Nucleus accumbens (tissue), 56 donors: ENCODE data around the gene ANKRD34C.
"Not testable (repeated sequence)": the region's sequence is repeated elsewhere in the genome, so short reads cannot be mapped to it uniquely, and the experiment has no call there.

Experiments used
- DNase-seq, 56 donors: peaks; one replicate each; lab custom pipeline; 2025; lab: John Stamatoyannopoulos, UW

Gene ANKRD34C

GRCh38 chr15:79310985-79311900, 28.7 kb downstream of the ANKRD34C start, which contains the start of gene TMED3:
Gene TMED3 (plus strand): TSS chr15:79311112. CDS start chr15:79311250, 138 bp downstream.
- DNase-seq = peak in 52 of 56 donors; percentile 8 to 79 (median 50)

- DNase-seq = no peak
Measured at GRCh38 chr15:79311901-79312553, 29.5 kb downstream of the ANKRD34C start.

- no peak for DNase-seq
Measured at GRCh38 chr15:79314186-79314585, 31.7 kb downstream of the ANKRD34C start.

GRCh38 chr15:79314811-79315210, 32.3 kb downstream of the ANKRD34C start:
- DNase-seq = no peak

GRCh38 chr15:79315623-79316328, 33.3 kb downstream of the ANKRD34C start:
- DNase-seq = peak in 31 of 56 donors; percentile 2 to 66 (median 21)

- no peak for DNase-seq
Measured at GRCh38 chr15:79316864-79317263, 34.3 kb downstream of the ANKRD34C start.

GRCh38 chr15:79319973-79320372, 37.5 kb downstream of the ANKRD34C start:
- not testable (repeated sequence) for DNase-seq

GRCh38 chr15:79321876-79322275, 39.4 kb downstream of the ANKRD34C start:
- DNase-seq = no peak

- no peak for DNase-seq
Measured at GRCh38 chr15:79322306-79322705, 39.8 kb downstream of the ANKRD34C start.

GRCh38 chr15:79322945-79323344, 40.4 kb downstream of the ANKRD34C start:
- no peak for DNase-seq

- DNase-seq = no peak
Measured at GRCh38 chr15:79329171-79329611, 46.7 kb downstream of the ANKRD34C start.
